Astrocyte of the spinal cord (primary cell): ENCODE measurements around the gene IQSEC3.

Experiments used
- DNase-seq: peaks from one replicate; pipeline ENCODE4 v3.0.0; 2011; ENCODE audit warnings: low read depth, low spot score
- H3K4me3 ChIP-seq: 2 replicates; pipeline ENCODE4 v1.5.1; 2011; ENCODE audit warnings: low read depth, mild to moderate bottlenecking, low read length, moderate library complexity
- CTCF ChIP-seq: IDR thresholded peaks from 2 replicates; pipeline ENCODE4 v1.5.1; 2012; ENCODE audit warnings: low read depth, mild to moderate bottlenecking, low read length, inconsistent platforms
- in situ Hi-C: cut with HindIII; loops from 2 replicates; pipeline ENCODE4 v1.10.0; 2017; ENCODE audit warnings: low sequenced_read_pairs

IQSEC3 gene

GRCh38 chr12:87315-87714 lies 20.7 kb downstream of the IQSEC3 start:
- in situ Hi-C loops: no loop called here
- DNase-seq: peak; percentile 10
- no peak overlapping the region for H3K4me3 ChIP-seq
- TF ChIP-seq CTCF: no peak

GRCh38 chr12:87856-88255 lies 21.3 kb downstream of the IQSEC3 start:
- in situ Hi-C loops: no loop called here
- peak; percentile 66 for DNase-seq
- no peak overlapping the region for H3K4me3 ChIP-seq
- TF ChIP-seq CTCF: no peak

- DNase-seq: no peak
- in situ Hi-C loops: no loop called here
- no peak for TF ChIP-seq CTCF
- no peak overlapping the region for H3K4me3 ChIP-seq
Observed at GRCh38 chr12:89653-90052, 23.1 kb downstream of the IQSEC3 start.

- in situ Hi-C loops: no loop called here
Observed at GRCh38 chr12:91213-91612, 24.6 kb downstream of the IQSEC3 start.

GRCh38 chr12:93266-94005 lies 26.9 kb downstream of the IQSEC3 start:
- TF ChIP-seq CTCF: no peak
- DNase-seq: no peak
- no peak overlapping the region for H3K4me3 ChIP-seq
- in situ Hi-C loops: no loop called here

More at GRCh38 chr12:91213-91612, 24.6 kb downstream of the IQSEC3 start:
- no peak overlapping the region for H3K4me3 ChIP-seq
- no peak for TF ChIP-seq CTCF
- DNase-seq: no peak

- no peak overlapping the region for H3K4me3 ChIP-seq
- TF ChIP-seq CTCF: no peak
- DNase-seq: no peak
- in situ Hi-C loops: no loop called here
Observed at GRCh38 chr12:96543-96942, 30.0 kb downstream of the IQSEC3 start.
